Measurements from ENCODE around the gene PTPRN2.
A peak's percentile ranks its signal among the peaks of the same experiment; 100 is the strongest.
"Not testable (repeated sequence)": the region's sequence is repeated elsewhere in the genome, so short reads cannot be mapped to it uniquely, and the experiment has no call there.

PTPRN2 gene

GRCh38 chr7:157574120-157574825, 1013.4 kb downstream of the PTPRN2 start:
- no peak for DNase-seq

GRCh38 chr7:157573244-157573643, 1014.4 kb downstream of the PTPRN2 start:
- no peak for DNase-seq

DNA sequence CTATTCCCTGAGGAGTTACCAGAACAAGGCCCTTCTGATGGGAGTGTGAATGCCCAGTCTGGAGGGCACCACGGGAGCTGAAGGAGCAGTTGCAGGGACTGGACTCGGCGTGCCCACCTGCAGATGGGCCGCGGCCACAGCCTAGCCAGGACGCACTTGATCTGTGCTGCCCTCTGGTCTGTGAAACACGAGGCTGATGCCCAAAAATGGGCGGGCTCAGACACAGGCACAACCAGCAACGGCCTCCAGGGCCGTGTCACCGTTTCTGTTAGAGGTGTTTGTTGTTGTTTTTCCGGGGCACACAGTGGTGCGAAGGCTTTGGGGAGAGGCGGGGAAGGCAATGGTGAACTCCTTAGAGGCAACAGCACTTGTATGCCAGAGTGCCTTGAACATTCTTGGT, 1015.0 kb downstream of the PTPRN2 start:
- no peak for DNase-seq

DNA sequence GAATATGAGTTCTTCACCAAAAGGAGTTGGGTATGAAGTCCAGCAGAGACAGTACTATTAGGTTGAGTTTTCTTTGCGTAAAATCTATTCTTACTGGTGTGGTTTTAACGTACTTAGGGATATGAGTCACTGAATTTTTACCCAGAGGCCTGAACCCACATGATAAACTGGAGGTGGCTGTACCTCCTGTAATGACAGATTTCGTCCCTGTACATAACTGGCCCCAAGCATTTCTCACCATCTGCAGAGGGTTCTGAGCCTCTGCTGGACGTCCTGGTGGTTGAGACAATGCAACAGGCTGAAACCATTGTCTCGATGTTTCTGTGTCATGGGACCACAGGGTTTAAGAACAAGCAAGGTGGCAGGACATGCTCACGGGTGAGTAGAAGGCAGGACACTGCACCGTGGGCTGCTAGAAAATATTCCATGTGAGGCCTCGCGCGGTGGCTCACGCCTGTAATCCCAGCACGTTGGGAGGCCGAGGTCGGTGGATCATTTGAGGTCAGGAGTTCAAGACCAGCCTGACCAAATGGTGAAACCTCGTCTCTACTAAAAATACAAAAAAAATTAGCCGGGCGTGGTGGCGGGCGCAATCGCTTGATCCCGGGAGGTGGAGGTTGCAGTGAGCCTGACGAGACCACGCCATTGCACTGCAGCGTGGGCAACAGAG, 1017.0 kb downstream of the PTPRN2 start:
- DNase-seq: no peak

DNA sequence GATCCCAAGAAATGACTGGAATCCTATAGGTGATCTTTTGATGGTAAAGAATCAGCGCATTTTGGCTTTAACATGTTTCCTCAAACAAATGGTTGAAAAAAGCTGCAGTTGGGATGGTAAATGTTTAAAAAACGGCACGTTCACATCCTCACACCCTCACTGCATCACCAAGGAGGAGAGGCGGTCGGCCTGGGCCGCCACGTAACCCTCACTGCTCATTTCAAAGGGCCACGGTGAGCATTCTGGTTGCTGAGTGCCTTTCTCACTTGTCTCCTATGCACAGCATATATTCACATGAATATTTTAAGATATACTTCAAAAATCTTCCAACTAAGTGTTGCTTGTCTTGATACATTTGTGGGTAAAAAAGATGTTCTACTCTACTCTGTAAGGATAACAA, 1017.7 kb downstream of the PTPRN2 start:
- DNase-seq: no peak

DNA sequence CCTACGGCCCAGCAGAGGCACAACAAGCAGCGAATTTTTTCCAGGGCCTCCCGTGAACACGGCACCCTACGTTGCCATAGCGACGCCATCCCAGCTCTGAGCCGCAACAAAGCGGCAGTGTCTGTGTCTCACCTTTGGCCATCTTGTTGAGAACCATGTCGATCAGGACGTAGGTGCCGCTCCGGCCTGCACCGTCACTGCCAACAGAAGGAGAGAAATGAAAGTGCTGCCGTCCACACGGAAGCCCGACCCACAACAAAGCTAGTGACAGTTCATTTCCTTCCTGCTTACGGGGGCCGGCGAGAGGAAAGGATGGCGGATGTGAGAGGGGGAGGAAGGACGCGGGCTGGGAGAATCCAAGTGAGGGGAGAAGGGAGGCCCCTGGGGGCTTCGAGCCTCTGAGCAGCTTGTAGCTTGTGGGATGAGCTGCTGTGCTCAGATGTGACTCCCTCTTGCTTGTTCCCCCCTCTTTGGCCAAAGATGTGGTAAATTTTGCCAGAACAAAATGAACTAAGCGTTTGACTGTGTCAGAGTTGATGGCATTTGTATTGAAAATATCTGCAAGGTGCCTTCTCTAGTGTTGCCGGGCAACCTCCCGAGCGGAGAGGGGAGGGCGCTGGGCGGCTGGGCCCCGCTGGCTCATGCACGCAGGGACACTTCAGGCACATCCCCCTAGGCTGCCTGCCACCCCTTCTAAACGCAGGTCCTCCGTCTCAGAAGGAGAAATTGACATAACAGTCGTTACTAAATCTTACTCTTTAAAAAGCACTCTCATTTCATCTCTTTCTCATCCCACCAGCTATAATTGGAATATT, 1018.6 kb downstream of the PTPRN2 start:
- peak; percentile 85 for DNase-seq

DNA sequence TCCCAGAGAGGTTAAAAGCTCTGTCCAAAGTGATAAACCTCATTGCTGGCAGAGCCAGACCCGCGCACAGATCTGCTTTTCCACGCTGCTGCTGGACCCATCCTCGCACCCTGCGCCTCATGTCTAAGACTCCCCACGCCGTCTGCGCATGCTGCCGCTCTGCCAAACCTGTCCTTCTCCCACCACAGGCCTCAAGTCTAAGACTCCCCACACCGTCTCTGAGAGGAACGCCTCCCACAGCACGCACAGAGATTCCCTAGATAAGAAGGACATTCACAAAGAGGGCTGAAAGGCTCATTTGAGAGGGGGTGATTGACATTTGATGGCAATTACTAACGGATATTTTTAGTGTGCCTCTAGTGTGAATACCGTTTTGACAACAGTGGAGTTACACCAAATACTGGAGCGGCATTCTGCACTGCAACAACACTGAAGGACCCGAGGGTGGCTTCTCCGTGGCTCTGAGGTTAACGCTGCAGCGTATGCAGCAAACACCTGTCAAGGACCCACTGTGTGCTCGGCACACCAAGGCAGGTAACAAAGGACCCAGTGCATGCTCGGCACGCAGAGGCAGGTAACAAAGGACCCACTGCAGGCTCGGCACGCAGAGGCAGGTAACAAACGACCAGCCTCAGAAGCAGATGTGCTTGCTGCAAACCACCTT, 1019.4 kb downstream of the PTPRN2 start:
- no peak for DNase-seq

DNA sequence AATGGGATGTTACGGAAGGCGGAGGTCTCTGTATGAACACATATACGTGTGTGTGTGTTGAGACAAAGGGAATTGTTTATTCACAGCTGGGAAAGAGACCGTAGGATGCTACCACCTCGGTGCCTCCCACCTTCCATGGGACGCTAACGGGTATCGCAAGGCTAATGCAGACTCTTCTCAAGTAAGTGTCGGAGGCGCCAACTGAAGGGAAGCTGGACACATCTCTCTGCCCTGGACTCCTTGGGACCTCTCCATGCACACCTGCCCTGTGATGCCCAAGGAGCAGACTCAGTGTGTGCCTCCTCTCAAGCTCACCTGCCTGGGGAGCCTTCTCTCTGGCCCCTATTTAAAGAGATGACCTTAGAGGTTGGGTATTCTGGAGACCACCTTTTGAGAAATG, 1020.0 kb downstream of the PTPRN2 start:
- DNase-seq: no peak

DNA sequence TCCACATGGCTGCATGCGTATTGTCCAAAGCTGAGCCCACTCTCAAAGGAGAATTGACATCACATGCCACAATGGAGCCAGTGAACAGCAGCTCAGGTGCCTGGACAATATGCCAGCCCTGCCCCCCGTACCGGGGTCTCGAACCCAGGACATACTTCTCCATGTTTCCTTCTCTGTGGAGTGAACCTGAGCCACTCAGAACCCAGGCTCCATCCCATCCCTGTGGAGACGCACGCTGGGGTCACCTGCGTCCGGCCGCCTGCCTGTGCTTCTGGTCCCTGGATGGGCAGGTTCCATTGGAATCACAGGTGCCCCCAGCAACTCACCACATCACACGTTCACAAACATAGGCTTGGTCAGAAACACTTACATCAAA, 1021.0 kb downstream of the PTPRN2 start:
- DNase-seq: no peak

DNA sequence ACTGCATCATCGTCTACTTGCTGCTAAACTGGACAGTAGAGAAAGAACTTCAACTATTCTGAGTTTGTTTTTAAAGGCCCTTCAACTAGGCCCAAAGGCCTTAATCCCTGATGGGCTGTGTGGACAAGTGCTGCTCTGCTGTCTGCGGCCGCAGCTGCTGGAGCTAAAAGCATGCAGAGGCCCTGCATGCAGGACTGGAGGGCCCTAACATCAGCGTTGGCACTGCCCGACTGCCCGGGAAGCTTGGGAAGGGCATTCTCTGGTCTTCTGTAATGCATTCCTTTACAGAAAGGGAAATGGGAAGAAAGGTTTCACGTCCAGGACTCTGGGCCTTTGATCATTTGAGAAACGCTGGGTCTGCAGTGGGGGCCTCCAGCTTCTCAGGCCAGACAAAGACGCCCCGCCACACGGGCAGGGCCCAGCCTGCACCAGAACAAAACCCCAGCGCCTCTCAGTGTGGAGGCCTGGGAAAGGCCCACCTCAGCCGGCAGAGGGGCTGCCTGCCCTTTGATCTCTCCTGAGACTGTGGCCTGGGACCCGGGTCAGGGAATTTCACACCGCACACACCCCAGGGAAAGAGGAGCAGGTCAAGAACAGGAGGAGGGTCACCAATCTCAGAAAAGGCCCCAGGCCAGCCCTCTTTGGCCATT, 1021.5 kb downstream of the PTPRN2 start:
- no peak for DNase-seq

DNA sequence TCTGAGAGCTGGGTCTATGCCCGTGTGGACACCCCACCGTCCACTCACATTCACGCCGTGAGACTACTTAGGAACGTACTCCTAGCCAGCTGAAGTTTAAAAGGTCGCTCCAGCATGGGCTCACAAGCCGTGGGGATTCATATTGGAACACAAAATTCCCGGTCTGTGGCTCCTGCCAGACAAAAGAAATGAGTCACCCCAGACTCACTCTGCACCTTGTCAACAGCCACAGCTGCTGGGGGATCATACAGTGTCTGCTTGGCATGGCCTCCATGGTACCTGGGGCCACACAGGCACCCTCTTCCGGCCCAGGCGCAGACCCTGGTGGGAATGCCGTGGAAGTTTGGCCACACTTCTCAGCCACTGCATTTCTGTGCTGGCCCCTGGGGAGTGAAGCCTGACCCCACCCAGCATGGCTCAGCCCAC, 1022.4 kb downstream of the PTPRN2 start:
- DNase-seq: no peak

GRCh38 chr7:157564517-157565177, 1023.0 kb downstream of the PTPRN2 start:
- DNase-seq: no peak

DNA sequence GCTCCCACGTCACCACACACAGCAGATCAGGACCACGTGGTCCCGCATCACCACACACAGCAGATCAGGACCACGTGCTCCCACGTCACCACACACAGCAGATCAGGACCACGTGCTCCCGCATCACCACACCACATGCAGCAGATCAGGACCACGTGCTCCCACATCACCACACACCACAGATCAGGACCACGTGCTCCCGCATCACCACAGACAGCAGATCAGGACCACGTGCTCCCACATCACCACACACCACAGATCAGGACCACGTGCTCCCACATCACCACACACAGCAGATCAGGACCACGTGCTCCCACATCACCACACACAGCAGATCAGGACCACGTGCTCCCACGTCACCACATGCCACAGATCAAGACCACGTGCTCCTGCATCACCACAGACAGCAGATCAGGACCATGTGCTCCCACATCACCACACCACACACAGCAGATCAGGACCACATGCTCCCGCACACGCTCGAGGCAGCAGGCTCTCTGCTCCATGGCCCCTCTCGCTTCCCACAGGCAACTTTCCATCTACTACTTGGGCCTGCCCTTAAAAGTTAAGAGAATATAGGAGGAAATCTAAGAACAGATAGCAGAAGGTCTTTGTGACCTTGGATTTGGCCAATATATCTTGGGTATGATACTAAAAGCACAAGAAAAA, 1024.0 kb downstream of the PTPRN2 start:
- not testable (repeated sequence) for DNase-seq

DNA sequence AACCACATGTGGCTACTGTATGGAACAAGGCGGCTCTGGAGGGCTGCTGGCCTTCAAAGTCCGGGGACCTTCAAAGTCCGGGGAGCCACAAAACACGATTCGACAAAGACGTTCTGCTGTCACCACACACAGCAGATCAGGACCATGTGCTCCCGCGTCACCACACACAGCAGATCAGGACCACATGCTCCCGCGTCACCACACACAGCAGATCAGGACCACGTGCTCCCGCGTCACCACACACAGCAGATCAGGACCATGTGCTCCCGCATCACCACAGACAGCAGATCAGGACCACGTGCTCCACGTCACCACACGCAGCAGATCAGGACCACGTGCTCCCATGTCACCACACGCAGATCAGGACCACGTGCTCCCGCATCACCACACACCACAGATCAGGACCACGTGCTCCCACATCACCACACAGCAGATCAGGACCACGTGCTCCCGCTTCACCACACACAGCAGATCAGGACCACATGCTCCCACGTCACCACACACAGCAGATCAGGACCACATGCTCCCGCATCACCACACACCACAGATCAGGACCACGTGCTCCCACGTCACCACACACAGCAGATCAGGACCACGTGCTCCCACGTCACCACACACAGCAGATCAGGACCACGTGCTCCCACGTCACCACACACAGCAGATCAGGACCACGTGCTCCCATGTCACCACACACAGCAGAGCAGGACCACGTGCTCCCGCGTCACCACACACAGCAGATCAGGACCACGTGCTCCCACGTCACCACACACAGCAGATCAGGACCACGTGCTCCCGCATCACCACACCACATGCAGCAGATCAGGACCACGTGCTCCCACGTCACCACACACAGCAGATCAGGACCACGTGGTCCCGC, 1024.9 kb downstream of the PTPRN2 start:
- not testable (repeated sequence) for DNase-seq

DNA sequence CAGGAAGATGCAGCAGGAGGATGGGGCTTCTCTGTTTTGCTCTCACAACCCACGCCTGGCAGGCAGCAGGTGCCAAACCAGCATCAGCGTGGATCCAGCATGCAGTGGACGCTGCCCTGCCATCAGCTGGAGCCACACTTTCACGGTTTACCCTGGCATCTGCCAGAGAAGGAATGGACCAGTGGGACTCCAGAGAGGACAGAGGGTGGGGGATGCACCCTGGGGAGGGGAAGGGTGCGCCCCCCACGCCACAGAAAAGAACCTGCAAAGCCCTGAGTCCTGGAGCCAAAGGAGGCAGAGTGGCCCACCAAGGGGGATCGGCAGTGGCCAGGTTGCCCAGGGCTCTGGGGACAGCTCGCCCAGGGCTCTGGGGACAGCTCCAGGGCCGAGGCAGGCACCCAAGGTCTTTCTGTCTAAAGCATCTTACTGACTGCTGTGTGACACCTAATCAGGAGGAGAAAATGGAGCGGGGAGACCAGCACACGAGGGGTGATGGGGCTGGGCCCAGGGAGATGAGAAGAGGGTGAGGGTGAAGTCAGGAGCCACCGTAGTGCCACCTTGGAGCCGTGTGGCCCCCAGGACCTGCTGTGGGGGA, 1025.7 kb downstream of the PTPRN2 start:
- no peak for DNase-seq

- no peak for DNase-seq
Observed at GRCh38 chr7:157561523-157561785, 1026.2 kb downstream of the PTPRN2 start.

- DNase-seq: no peak
Observed at GRCh38 chr7:157560710-157561522, 1026.7 kb downstream of the PTPRN2 start.

GRCh38 chr7:157560258-157560654, 1027.4 kb downstream of the PTPRN2 start:
- no peak for DNase-seq

DNA sequence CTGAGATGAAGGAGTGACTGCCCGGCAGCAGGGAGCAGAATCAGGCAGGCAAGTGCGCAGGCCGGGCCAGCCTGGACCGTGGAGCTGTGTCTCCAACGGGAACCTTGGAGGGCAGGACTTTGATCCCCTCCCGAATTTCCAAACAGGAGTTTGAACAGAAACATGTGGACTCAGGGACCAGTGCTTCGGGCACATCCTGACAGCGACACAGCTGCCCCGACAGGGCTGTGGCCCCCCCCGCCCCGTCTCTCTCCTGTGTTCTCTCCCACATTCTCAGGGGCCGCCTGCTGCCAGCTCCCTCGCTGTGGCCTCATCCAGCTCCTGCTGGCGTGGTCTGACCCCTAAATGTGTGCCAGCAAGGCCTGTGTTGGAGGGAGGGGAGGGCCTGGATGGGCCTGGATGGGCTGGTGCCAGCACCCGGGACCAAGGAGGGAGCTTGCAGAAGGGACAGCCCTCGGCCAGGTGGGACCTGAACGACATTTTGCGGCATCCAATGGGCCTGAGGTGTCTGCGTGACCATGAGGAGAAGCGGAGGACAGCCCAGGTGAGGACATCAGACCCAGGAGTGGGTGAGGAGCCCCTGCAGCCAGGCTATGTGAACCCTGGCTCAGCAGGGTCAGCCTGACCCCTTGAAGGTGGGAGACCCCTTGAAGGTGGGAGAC, 1027.9 kb downstream of the PTPRN2 start:
- DNase-seq: no peak

Measured in NCI-H1417 treated with DMSO at 0.1 percent for 48 hours (cell line).